WTC11 (cell line): ENCODE data around the gene SLC26A8. TPM values are rescaled to one million over a fixed set of nuclear protein-coding genes. Genes with fewer than 3 reads are reported as not detected.

ENCODE experiments used
- ATAC-seq: fragments of 200-7000 bp; cut with Tn5 transposase; 2 replicates; pipeline ENCODE4 v1.10.0; 2021; ENCODE audit warnings: mild to moderate bottlenecking, moderate library complexity
- CTCF ChIA-PET: fragments of 300-600 bp; sonication (Branson Sonifier 250); formaldehyde crosslinking; loops from one replicate; lab custom pipeline; 2021; ENCODE audit warnings: antibody characterized with exemption; lab: Charles Lee
- POLR2A ChIA-PET: fragments of 350-600 bp; sonication (Branson Sonifier 250); formaldehyde crosslinking; loops from one replicate; lab custom pipeline; 2021; ENCODE audit warnings: antibody characterized with exemption; lab: Charles Lee
- DNase-seq: peaks from one replicate; pipeline ENCODE4 v3.0.0; 2021; ENCODE audit warnings: low spot score
- H3K27ac Mint-ChIP-seq: 2 replicates; pipeline ENCODE4 v1.8.0; 2021; ENCODE audit warnings: mixed read lengths
- H3K27me3 Mint-ChIP-seq: 2 replicates; pipeline ENCODE4 v1.8.0; 2021; ENCODE audit warnings: low read depth, mild to moderate bottlenecking, moderate library complexity, mixed read lengths
- H3K36me3 Mint-ChIP-seq: 2 replicates; pipeline ENCODE4 v1.8.0; 2021; ENCODE audit warnings: mixed read lengths
- H3K4me1 Mint-ChIP-seq: 2 replicates; pipeline ENCODE4 v1.8.0; 2022; ENCODE audit warnings: mixed read lengths
- H3K4me3 Mint-ChIP-seq: 2 replicates; pipeline ENCODE4 v1.8.0; 2021; ENCODE audit warnings: mild to moderate bottlenecking, moderate library complexity, mixed read lengths
- H3K9me3 Mint-ChIP-seq: 2 replicates; pipeline ENCODE4 v1.8.0; 2021; ENCODE audit warnings: mixed read lengths
- CREB1 ChIP-seq: sonication (generic); formaldehyde crosslinking; IDR thresholded peaks from 2 replicates; pipeline ENCODE4 v1.8.0; 2023; ENCODE audit warnings: mild to moderate bottlenecking, missing genetic modification reagents
- ETV6 ChIP-seq: sonication (generic); formaldehyde crosslinking; IDR thresholded peaks from 2 replicates; pipeline ENCODE4 v1.8.1; 2022; ENCODE audit warnings: mild to moderate bottlenecking, missing genetic modification reagents
- FOXK1 ChIP-seq: sonication (generic); formaldehyde crosslinking; IDR thresholded peaks from 2 replicates; pipeline ENCODE4 v1.8.0; 2022; ENCODE audit warnings: mild to moderate bottlenecking, moderate library complexity, missing genetic modification reagents
- FOXP1 ChIP-seq: sonication (generic); formaldehyde crosslinking; IDR thresholded peaks from 2 replicates; pipeline ENCODE4 v1.8.0; 2022; ENCODE audit warnings: missing genetic modification reagents, mild to moderate bottlenecking, moderate library complexity, borderline replicate concordance
- GABPB1 ChIP-seq: sonication (generic); formaldehyde crosslinking; IDR thresholded peaks from 2 replicates; pipeline ENCODE4 v1.8.1; 2023; ENCODE audit warnings: mild to moderate bottlenecking, missing genetic modification reagents
- GTF2I ChIP-seq: fragments of 250-450 bp; sonication (Bioruptor Pico); conservative IDR thresholded peaks from 2 replicates; pipeline ENCODE4 v1.4.0; 2021; ENCODE audit warnings: mild to moderate bottlenecking
- HMGA2 ChIP-seq: fragments of 250-450 bp; sonication (Bioruptor Pico); IDR thresholded peaks from 2 replicates; pipeline ENCODE4 v1.4.0; 2021; ENCODE audit warnings: mild to moderate bottlenecking, moderate library complexity
- NFE2L1 ChIP-seq: sonication (generic); formaldehyde crosslinking; IDR thresholded peaks from 2 replicates; pipeline ENCODE4 v1.8.1; 2023; ENCODE audit warnings: missing genetic modification reagents
- SMAD4 ChIP-seq: sonication (generic); formaldehyde crosslinking; IDR thresholded peaks from 2 replicates; pipeline ENCODE4 v1.8.0; 2022; ENCODE audit warnings: mild to moderate bottlenecking, missing genetic modification reagents
- SP1 ChIP-seq: sonication (generic); formaldehyde crosslinking; conservative IDR thresholded peaks from 2 replicates; pipeline ENCODE4 v1.8.1; 2022; ENCODE audit warnings: missing genetic modification reagents
- TCF7 ChIP-seq: sonication (generic); formaldehyde crosslinking; IDR thresholded peaks from 2 replicates; pipeline ENCODE4 v1.8.0; 2022; ENCODE audit warnings: mild to moderate bottlenecking, low read depth, missing genetic modification reagents, moderate library complexity
- ZNF263 ChIP-seq: sonication (generic); formaldehyde crosslinking; IDR thresholded peaks from 2 replicates; pipeline ENCODE4 v1.8.1; 2022; ENCODE audit warnings: low read depth, mild to moderate bottlenecking, moderate library complexity, missing genetic modification reagents
- ZNF671 ChIP-seq: fragments of 250-450 bp; sonication (Bioruptor Pico); IDR thresholded peaks from 2 replicates; pipeline ENCODE4 v1.8.0; 2021; ENCODE audit warnings: mild to moderate bottlenecking
- total RNA-seq: library from RNA; stranded (reverse); gene quantifications from 3 replicates; pipeline ENCODE4 v1.2.3, GENCODE V29; 2021
- TF ChIP-seq, protein P1 (sequence below): sonication (generic); formaldehyde crosslinking; IDR thresholded peaks from 2 replicates; pipeline ENCODE4 v1.8.1; 2022; ENCODE audit warnings: low read depth, mild to moderate bottlenecking, moderate library complexity, missing genetic modification reagents, borderline replicate concordance
- TF ChIP-seq, protein P2 (sequence below): fragments of 250-450 bp; sonication (Bioruptor Pico); IDR thresholded peaks from 2 replicates; pipeline ENCODE4 v2.1.2; 2022; ENCODE audit warnings: mild to moderate bottlenecking, moderate library complexity
- TF ChIP-seq, protein P3 (sequence below): sonication (generic); formaldehyde crosslinking; IDR thresholded peaks from 2 replicates; pipeline ENCODE4 v1.8.1; 2023; ENCODE audit warnings: mild to moderate bottlenecking, moderate library complexity, missing genetic modification reagents
- TF ChIP-seq, protein P4 (sequence below): sonication (generic); formaldehyde crosslinking; conservative IDR thresholded peaks from 2 replicates; pipeline ENCODE4 v1.8.1; 2023; ENCODE audit warnings: mild to moderate bottlenecking, low read depth, missing genetic modification reagents, moderate library complexity
- TF ChIP-seq, protein P5 (sequence below): sonication (generic); formaldehyde crosslinking; IDR thresholded peaks from 2 replicates; pipeline ENCODE4 v1.8.0; 2022; ENCODE audit warnings: mild to moderate bottlenecking, missing genetic modification reagents
- TF ChIP-seq, protein P6 (sequence below): fragments of 250-450 bp; sonication (Bioruptor Pico); IDR thresholded peaks from 2 replicates; pipeline ENCODE4 v1.9.0; 2021; ENCODE audit warnings: moderate library complexity, mild to moderate bottlenecking, inconsistent platforms, borderline replicate concordance
- TF ChIP-seq, protein P7 (sequence below): sonication (generic); formaldehyde crosslinking; IDR thresholded peaks from 2 replicates; pipeline ENCODE4 v1.8.0; 2022; ENCODE audit warnings: mild to moderate bottlenecking, missing genetic modification reagents

SLC26A8 gene
- total RNA-seq, 1 experiment from 2014 or later: 0.50 TPM

DNA sequence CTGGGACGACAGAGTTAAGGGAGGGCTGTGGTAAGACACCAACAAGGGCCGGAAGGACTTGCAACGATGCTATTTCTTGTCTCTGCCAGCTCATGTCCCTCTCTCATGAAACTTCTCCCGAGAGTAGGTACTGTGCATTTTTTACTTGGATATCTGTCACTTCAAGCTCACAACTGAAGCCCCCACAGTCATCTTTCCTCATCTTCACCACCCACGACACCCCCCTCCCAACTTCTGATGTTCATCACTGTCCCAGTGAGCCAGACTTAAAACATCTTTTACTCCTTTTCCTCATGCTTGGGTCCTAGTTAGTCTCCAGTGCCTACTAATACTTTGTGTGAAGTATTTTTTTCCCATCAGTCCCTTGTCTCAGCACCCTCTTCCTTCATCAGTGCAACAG lies 68.9 kb downstream of the SLC26A8 start:
- DNase-seq (no peak), ATAC-seq (no peak)
- no peaks in the 10 kb centered on the region for H3K27me3 Mint-ChIP-seq
- H3K4me3 Mint-ChIP-seq: no peak overlapping the region
- H3K36me3 Mint-ChIP-seq: no peaks in the 10 kb centered on the region
- H3K27ac Mint-ChIP-seq: no peak overlapping the region; the same call in 1 of the 2 replicates
- TF ChIP-seq, protein P1, sequence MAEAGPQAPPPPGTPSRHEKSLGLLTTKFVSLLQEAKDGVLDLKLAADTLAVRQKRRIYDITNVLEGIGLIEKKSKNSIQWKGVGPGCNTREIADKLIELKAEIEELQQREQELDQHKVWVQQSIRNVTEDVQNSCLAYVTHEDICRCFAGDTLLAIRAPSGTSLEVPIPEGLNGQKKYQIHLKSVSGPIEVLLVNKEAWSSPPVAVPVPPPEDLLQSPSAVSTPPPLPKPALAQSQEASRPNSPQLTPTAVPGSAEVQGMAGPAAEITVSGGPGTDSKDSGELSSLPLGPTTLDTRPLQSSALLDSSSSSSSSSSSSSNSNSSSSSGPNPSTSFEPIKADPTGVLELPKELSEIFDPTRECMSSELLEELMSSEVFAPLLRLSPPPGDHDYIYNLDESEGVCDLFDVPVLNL (CRISPR knock-in tag): no peak
- TF ChIP-seq ETV6 (CRISPR knock-in tag): no peak
- TF ChIP-seq SMAD4 (CRISPR knock-in tag): no peak
- TF ChIP-seq TCF7 (CRISPR knock-in tag): no peak
- TF ChIP-seq CREB1: no peak
- TF ChIP-seq, protein P2, sequence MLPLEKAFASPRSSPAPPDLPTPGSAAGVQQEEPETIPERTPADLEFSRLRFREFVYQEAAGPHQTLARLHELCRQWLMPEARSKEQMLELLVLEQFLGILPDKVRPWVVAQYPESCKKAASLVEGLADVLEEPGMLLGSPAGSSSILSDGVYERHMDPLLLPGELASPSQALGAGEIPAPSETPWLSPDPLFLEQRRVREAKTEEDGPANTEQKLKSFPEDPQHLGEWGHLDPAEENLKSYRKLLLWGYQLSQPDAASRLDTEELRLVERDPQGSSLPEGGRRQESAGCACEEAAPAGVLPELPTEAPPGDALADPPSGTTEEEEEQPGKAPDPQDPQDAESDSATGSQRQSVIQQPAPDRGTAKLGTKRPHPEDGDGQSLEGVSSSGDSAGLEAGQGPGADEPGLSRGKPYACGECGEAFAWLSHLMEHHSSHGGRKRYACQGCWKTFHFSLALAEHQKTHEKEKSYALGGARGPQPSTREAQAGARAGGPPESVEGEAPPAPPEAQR (CRISPR knock-in tag): no peak
- no peak for TF ChIP-seq ZNF671 (CRISPR knock-in tag)
- TF ChIP-seq FOXP1 (CRISPR knock-in tag): no peak
- no peak for TF ChIP-seq ZNF263 (CRISPR knock-in tag)
- TF ChIP-seq, protein P3, sequence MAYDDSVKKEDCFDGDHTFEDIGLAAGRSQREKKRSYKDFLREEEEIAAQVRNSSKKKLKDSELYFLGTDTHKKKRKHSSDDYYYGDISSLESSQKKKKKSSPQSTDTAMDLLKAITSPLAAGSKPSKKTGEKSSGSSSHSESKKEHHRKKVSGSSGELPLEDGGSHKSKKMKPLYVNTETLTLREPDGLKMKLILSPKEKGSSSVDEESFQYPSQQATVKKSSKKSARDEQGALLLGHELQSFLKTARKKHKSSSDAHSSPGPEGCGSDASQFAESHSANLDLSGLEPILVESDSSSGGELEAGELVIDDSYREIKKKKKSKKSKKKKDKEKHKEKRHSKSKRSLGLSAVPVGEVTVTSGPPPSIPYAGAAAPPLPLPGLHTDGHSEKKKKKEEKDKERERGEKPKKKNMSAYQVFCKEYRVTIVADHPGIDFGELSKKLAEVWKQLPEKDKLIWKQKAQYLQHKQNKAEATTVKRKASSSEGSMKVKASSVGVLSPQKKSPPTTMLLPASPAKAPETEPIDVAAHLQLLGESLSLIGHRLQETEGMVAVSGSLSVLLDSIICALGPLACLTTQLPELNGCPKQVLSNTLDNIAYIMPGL: no peak
- TF ChIP-seq, protein P4, sequence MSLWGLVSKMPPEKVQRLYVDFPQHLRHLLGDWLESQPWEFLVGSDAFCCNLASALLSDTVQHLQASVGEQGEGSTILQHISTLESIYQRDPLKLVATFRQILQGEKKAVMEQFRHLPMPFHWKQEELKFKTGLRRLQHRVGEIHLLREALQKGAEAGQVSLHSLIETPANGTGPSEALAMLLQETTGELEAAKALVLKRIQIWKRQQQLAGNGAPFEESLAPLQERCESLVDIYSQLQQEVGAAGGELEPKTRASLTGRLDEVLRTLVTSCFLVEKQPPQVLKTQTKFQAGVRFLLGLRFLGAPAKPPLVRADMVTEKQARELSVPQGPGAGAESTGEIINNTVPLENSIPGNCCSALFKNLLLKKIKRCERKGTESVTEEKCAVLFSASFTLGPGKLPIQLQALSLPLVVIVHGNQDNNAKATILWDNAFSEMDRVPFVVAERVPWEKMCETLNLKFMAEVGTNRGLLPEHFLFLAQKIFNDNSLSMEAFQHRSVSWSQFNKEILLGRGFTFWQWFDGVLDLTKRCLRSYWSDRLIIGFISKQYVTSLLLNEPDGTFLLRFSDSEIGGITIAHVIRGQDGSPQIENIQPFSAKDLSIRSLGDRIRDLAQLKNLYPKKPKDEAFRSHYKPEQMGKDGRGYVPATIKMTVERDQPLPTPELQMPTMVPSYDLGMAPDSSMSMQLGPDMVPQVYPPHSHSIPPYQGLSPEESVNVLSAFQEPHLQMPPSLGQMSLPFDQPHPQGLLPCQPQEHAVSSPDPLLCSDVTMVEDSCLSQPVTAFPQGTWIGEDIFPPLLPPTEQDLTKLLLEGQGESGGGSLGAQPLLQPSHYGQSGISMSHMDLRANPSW (CRISPR knock-in tag): no peak
- no peak for TF ChIP-seq GTF2I
- POLR2A ChIA-PET: no interaction called here
- peaks cover 9% of the 10 kb centered on the region for H3K4me1 Mint-ChIP-seq
- CTCF ChIA-PET: interaction anchor here (0.6 to 1.6 kb wide), 7 partner anchors 25 to 433 kb away, joined by 3 to 5 read pairs (median 3); no protein-coding TSS in a partner anchor
- H3K9me3 Mint-ChIP-seq: no peaks in the 10 kb centered on the region

DNA sequence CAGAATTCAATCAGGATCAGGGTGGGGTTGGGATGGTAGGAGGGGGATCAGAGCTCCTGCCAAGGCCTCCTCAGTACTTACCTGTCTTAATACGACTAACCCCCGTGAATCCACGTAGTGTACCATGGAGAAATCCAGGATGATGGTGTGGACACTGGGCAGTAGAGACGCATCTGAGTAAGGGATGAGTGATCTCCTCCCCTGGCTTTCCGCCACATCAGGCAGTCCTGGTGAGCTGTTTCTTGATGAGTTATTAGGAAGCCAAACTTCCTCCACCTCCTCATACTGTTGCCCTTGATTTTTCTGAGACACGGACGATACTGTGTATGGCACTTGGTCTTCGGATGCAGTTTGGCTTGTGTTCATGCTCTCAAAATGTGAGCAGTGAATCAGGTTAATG lies 69.4 kb downstream of the SLC26A8 start:
- ATAC-seq (no peak), DNase-seq (no peak)
- Mint-ChIP-seq H3K4me1 (peaks cover 9% of the 10 kb centered on the region), H3K36me3 (no peaks in the 10 kb centered on the region), H3K27me3 (no peaks in the 10 kb centered on the region), H3K27ac (no peak overlapping the region), H3K9me3 (no peaks in the 10 kb centered on the region)
- CTCF ChIA-PET: interaction anchor here (1.1 to 1.5 kb wide), 2 partner anchors 26 to 432 kb away, joined by 3 read pairs; no protein-coding TSS in a partner anchor
- TF ChIP-seq, protein P5, sequence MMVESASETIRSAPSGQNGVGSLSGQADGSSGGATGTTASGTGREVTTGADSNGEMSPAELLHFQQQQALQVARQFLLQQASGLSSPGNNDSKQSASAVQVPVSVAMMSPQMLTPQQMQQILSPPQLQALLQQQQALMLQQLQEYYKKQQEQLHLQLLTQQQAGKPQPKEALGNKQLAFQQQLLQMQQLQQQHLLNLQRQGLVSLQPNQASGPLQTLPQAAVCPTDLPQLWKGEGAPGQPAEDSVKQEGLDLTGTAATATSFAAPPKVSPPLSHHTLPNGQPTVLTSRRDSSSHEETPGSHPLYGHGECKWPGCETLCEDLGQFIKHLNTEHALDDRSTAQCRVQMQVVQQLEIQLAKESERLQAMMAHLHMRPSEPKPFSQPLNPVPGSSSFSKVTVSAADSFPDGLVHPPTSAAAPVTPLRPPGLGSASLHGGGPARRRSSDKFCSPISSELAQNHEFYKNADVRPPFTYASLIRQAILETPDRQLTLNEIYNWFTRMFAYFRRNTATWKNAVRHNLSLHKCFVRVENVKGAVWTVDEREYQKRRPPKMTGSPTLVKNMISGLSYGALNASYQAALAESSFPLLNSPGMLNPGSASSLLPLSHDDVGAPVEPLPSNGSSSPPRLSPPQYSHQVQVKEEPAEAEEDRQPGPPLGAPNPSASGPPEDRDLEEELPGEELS (CRISPR knock-in tag): no peak
- TF ChIP-seq, protein P6, sequence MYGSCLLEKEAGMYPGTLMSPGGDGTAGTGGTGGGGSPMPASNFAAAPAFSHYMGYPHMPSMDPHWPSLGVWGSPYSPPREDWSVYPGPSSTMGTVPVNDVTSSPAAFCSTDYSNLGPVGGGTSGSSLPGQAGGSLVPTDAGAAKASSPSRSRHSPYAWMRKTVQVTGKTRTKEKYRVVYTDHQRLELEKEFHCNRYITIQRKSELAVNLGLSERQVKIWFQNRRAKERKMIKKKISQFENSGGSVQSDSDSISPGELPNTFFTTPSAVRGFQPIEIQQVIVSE: no peak
- TF ChIP-seq FOXK1 (no peak), GABPB1 (CRISPR knock-in tag) (no peak), SP1 (no peak), NFE2L1 (CRISPR knock-in tag) (no peak), HMGA2 (CRISPR knock-in tag) (no peak)
- TF ChIP-seq, protein P7, sequence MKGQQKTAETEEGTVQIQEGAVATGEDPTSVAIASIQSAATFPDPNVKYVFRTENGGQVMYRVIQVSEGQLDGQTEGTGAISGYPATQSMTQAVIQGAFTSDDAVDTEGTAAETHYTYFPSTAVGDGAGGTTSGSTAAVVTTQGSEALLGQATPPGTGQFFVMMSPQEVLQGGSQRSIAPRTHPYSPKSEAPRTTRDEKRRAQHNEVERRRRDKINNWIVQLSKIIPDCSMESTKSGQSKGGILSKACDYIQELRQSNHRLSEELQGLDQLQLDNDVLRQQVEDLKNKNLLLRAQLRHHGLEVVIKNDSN (CRISPR knock-in tag): no peak
- TF ChIP-seq, all 79 proteins: peak for 0
- H3K4me3 Mint-ChIP-seq: no peak overlapping the region
- POLR2A ChIA-PET: no interaction called here
